HG03521 (cell line): ENCODE data around the gene COL20A1.

ENCODE experiments used
- ATAC-seq: cut with Tn5 transposase; IDR thresholded peaks from one replicate; pipeline ENCODE4 v1.9.1; 2021; ENCODE audit warnings: mild to moderate bottlenecking, moderate library complexity; ENCODE audit not compliant: unreplicated experiment

COL20A1 gene

DNA sequence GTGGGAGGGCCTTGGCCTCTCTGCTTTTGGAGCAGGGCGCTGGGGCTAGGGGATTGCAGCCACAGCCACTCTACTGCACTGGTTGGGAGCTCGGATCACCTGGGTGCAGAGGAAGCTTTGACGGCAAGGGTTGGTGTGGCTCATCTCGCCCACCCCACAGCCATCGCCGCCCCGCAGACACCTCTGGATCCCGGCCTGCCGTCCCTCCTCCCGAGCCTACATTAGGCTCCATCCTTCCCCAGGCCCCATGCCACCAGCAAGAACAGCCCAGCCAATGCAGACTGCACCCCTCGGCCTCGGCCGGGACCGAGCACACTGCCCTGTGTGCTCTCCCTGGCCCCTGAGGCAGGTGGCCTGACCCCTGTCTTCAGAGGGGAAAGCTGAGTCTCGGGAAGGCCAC lies 32.5 kb upstream of the COL20A1 start:
- no peak for ATAC-seq

DNA sequence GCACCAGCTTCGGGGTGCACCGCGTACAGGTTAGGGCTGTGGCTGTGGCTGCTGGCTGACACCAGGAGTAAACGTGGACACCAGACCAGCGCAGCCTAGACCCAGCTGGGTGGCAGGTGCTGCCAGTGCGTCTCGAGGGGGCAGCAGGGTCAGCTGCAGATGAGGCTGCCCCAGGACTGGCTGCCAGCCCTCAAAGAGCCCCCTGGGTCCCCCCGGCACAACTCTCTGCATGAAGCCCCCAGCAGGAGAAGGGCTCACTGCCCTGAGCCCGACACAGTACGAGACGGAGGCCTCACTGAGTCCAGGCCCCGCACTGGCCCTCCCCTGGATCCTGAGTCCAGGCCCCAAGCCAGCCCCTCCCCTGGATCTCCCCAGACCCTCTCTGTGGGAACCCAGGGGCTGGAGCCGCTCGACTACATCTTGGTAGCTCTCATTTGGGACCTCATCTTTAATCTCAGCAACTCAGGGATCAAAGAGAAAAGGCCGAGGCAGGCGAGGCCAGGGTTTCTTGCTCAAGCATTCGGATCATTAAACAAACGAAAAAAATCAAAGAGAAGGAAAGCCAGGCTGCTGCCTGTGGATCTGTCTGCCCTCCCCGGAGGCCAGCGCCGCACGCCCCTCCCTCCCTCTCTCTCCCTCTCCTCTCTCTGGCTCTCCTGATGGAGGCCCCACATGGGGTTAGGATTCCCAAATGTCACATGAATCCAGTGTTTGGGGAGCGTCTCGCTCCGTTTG lies 31.8 kb upstream of the COL20A1 start:
- ATAC-seq, result no peak

DNA sequence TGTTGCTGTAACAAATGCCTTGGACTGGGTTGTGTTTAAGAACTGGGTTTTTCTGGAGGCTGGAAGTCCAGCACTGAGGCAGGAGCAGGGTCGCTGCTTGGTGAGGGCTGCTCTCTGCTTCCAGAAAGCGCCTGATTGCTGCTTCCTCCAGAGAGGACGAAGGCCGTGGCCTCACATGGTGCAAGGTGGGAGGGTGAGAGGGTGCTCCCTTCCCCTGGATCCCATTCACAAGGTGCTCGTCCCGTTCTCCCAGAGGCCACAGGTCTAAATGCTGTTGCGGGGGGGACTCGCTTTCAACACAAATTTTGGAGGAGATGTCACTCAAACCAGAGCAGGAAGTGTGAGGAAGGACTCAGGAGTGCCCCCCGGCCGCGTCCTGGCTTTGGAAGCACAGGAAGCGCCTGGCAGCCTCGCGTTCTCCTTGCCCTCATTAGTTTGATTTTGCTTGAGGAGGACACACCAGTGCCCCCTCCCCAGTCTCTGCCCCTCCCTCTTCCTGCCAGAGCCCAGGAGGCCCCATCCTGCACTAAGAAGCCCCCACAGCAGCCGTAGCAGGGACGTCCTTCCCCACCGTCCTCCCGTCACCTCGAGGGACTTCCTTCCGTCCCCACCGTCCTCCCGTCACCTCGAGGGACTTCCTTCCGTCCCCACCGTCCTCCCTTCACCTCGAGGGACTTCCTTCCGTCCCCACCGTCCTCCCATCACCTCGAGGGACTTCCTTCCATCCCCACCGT lies 31.0 kb upstream of the COL20A1 start:
- no peak for ATAC-seq

DNA sequence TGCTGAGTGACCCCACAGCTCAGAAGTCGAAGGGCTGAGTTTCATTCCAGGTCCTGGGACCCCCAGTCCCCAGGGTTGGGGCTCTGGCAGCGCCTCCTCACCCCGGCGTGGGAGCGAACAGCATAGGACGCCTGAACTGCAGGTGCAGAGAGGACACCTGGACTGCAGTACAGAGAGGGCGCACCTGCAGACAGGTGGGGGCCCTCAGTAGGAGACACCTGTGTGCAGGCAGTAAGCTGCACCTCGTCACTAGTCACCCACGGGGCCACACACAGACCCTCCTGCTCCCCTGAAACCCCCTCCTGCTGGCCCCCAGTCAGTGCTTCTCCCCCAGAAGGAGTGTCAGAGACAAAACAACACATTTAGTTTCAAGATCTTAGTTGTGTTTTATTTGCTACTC lies 30.1 kb upstream of the COL20A1 start:
- ATAC-seq, result no peak

DNA sequence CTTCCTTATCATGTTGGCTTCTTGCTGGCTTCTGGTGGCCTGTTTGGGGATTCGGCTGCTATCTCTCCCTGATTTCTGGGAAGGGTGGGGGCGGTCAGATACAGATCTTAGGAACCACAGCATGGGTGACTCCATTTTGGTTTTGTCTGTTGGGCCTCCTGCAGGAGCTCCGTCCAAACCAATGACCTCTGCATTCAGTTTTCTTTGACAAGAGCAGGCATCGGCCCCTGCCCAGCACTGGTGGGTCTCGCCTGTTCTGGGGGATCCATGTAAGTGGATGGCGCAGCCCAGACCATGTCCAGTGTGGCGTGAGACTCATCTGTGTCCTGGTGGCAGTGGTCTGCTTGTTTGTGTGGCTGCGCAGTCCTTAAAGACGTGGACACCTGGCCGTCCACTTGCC lies 29.0 kb upstream of the COL20A1 start:
- no peak for ATAC-seq

DNA sequence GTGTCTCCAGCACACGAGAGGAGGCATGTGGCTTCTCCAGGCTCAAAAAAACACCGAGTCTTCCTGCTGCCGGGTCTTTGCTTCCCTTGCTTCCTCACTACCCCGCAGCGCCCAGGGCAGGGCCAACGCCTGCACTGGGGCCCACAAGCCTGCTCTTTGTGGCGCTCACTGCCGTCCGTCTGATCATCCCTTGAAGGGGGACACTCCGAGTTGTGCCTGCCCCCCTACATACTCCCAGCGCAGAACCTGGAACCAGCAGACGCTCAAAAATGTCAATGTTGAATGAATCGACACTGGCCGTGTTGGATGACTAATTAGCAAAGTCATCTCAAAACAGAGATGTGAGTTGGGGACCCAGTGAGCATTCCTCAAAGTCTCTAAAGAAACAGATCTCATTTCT lies 28.5 kb upstream of the COL20A1 start:
- ATAC-seq, result no peak

DNA sequence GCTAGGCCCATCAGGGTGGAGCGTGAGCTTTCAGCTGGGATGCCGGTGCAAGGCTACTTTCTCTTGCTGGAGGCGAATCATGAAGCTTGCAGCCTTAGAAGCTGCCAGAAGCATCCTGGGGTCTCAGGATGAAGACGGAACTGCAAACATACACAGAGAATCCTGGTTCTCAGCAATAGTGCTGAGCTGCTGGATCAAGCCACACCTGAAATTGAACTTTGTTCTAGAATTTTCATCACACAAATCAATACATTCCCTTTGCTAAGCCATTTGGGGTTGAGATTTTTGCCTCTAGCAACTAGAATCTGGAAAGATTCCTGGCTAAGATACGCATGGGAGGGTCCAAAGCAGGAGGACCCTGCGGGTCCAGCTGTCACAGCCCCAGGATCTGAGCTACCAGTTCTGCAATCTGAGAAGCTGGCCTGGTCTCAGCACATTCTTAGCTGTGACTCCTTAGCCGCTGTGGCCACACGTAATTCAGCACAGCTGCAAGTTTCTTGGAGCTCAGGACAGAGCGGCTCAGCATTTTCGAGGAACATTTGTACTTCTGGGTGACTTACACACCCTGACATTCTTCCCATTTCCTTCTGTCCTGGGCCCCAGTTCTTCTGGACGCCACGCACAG lies 27.0 kb upstream of the COL20A1 start:
- ATAC-seq, result no peak

DNA sequence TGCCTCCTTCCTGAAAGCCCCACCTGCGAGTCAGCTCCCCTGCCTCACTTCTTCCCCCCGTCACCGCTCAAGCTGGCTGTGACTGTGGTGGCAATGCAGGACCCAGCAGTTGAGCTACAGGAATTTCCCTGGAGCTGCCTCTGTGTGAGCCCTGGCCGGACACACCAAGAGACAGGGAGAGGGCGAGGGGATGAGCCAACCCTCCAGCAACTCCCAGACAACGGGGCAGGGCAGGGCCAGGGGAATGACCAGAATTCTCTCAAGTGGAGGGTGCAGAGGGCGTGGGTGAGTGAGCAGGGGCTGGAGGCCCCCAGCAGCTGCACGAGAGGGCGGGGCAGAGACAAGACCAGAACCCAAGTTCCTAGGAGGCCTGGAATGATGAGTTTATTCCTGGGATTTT lies 25.3 kb upstream of the COL20A1 start:
- no peak for ATAC-seq

DNA sequence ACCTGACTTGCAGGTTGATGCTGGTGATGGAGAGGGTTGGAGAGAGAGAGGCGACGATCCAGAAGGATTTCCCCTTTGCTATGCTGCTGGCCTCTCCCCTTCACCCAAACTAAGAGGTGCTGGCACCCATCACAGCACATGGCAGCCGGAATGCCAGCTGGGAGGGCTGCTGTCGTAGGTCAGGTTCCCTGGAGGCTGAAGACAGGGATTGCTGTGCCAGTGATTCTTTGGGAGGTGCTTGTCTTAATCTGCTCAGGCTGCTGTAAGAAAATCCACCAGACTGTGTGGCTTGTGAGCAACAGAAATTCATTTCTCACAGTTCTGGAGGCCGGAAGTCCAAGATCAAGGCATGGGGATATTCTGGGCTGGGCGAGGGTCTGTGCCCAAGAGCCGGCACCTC lies 24.7 kb upstream of the COL20A1 start:
- ATAC-seq, result no peak

DNA sequence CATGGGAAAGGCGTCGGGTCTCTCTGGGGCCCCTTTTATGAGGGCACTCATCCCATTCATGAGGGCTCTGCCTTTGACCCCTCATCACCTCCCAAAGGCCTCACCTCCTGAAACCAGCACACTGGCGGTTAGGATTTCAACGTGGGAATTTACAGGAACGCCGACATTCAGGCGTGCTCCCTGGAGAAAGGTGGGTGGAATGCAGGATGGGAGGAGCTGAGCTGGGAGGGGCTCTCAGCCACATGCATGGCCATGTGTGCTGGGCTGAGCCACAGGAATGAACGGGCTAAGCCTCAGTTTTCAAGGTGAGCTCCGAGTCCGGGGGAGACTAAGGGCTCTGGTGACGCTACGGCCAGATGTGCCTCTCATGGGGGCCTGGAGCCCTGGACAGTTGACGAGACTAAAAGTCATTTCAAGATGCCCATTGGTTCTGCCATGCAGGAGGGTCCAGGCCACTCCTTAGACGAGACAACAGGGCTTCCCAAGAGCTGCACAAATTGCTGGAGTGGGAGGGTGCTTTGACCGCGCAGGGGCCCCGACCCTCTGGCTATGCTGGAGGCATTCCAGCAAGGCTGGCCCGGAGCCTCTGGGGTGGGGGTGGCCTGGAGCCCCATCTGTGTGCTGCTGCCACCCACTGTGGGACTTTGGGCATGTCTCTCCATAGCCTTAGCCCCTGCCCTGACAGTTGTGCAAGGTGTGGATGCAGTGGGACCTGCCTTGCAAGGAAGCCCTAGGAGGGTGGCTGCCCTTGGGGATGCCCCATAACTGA lies 24.1 kb upstream of the COL20A1 start:
- ATAC-seq, result no peak

DNA sequence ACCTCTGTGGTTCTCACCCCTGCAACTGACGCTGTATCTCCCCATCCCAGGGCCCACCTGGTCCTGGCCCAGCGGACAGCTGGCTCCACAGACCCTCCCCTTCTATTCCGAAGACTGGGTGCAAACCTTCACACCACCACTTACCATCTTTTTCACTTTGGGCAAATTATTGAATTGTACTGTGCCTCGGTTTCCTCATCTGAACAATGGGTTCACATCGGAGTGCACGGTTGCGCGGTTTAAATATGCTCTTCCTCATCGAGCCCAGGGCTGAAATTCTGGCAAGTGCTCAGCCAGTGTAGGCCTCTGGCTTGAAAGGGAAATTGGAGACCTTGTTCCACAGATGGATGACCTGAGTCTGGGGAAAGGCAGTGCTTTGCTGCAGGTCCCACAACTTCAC lies 23.3 kb upstream of the COL20A1 start:
- no peak for ATAC-seq

DNA sequence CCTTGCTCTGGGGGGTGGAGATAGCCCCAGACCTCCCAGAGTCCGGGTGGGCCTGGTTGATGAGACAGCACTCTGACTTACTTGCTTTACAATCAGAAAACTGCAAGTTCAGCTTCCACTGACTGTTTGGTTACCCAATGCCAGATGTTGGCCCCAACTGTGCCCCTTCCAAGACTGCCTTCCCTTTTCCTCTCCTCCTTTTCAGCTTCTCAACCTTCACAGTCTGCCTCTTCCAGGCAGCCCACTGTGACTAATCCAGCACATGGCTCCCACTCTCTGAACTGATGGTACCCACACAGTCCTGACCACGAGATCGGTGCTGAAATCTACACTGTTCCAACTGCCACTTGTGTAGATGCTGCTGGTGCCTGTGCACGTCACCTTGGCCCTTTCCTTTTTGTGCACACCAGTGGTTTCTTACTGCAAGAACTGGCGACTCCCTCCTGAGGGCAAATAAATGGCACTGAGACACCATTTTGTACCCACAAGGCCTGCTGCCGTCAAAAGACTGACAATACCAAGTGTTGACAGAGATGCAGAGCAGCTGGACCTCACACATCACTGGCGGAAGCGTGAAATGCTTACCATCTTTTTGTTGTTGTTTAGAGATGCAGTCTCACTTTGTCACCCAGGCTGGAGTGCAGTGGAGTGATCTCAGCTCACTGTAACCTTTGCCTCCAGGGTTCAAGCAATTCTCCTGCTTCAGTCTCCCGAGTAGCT lies 22.2 kb upstream of the COL20A1 start:
- ATAC-seq, result no peak

DNA sequence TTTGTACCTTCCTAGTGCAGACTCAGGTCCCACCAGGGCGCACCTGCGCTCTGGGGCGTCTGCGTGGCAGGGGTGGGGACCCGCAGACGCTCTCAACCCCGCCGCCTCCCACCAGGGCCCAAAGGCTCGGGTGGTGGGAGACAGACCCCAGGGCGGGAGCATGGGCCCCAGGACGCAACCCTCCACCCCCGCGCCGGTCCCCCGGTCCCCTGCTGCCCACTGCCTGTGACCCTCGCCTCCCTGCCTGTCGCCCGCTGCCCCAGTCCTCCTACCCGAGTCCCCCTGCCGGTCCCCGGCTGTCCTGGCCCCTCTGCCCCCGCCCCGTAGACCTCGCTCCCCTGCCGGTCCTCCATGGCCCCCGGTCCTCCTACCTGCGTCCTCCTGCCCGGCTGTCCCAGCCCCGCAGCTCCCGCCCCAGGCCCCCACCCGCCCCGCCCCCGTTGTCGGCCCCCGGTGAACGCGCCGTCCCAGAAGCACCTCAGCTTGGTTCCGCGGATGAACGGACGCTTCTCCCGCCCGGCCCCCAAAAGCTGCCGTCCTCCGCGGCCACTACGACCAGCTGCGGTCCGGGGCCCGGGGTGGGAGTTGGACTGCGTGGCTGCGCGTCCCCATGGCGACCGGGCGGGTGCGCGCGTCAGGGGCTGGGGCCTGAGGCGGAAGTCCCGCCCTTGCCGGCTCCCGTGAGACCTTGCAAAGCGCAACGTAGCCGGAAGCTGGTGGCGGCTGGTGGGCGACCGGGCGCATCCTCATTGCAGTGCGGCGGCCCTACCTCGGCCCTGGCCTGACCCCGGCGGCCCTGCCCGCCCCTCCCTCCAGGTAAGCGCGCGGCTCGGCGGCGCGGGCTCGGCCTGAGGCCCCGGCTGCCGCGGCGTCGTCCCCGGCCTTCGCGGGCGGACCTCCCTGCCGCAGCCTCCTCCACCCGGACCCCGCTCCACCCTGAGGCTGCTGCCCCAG lies 20.6 kb upstream of the COL20A1 start, which contains the start of gene ARFGAP1:
TSS of gene ARFGAP1 (plus strand) at position 709 of the 954 bp plus-strand sequence. CDS start 2,768 bp downstream, outside the sequence.
- ATAC-seq, result peak; percentile 82

DNA sequence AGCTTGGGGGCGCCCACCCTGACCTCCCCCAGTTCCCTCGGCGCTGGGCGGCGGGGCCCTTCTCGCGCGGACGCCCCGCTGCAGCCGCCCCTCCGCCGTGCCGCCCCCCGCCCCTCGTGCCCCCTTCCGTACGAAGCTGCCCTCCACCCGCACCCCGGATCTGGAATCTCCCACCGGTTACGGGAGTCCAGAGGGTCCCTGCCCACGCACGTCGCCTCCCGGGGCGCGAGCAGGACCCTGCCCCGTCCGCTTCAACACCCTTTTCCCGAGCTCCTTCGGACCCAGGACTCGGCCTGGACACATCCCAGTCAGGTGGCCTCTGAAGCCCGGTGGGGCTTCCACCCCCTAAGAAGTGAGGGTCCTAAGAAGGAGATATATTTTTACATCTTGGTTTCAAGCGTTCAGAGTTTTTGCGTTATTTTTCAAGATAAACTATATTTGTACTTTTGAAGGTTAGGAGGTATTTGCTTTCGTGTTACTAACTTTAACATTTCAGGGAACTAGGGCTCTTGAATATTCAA lies 19.9 kb upstream of the COL20A1 start:
- ATAC-seq, result no peak

DNA sequence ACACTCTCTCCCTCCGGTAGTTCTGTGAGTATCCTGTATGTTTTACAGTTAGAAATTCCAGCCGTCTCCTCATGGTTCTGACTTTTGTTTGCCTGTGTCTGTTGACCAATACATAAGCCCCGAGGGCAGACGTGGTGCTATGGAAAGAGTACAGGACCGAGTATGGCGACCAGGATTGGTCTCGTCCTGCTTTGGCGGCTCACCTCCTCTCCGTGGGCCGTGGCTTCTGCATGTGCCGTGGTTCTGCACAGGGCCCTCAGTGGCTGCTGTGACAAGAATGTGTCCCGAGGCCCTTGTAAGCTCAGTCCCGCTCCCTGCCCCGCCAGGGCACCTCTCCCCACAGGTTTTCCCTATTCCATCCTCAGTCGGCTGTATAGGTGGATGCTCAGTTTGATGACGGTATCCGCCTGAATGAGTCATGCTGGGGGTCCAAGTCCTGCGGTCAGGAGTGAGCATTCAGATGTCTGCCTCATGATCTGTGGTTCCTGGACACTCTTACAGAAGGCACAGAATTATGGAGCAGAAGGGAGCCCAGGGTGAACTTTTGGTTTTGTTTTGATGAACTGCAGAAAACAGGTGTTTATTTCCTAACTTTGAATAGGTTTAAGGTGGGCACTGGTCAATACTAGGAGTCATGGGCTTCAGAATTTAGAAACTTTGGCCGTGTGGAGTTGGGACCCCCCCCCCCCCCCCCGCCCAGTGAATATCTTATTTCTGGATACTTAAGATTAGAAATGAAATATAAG lies 19.2 kb upstream of the COL20A1 start:
- ATAC-seq, result no peak

DNA sequence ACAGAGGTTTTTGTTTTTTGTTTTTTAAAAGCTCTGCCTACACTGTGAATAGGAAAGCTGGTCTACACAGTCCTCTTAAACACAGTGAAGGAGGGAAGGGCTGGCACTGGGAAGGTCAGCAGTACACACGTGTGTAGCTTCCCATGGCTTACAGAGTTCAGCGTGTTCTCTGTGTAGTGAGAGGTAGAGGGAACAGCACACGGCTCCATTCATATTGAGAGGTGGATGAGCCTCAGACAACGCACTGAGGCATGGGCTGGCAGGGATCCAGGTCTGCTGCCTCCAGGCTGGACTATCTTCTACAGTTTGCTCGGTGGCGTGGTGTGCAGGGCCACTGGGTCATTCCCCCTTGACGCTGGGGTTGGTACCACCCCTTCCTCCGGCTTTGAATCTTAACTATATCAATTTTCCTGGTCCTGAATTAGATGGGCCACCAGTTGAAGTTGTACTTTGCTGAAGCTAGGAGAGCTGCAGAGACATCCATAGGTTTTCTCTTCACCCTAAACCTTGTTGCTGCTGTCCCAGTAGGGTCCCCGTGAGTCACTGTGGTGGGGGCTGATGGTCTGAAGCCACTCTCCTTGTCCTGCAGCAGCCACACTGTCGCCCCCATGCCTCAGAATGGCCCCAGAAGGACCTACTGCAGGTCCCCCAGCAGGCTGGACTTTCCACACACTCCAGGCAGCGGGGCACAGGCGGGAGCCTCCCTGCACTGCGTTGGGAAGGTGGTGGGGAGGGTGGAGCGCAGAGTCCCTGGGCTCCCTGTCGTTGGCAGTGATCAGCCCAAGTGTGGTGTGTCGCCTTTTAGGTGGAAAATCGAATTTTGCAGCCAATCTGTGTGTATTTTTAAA lies 18.4 kb upstream of the COL20A1 start:
- no peak for ATAC-seq

DNA sequence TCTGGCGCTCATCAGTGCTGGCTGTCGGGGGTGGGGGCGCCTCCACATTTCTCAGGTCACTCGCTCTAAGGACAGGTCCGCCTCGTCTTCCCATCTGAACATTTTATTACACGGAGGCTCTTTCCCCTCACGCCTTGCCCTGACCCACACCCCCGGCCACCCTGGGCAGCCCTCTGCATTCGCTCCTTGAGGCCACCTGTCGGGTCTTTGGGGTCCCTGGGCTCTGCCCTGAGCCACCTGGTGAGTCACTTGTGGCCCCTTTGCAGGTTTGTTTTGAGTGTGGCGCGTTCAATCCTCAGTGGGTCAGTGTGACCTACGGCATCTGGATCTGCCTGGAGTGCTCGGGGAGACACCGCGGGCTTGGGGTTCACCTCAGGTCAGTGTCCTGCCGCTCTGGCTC lies 17.2 kb upstream of the COL20A1 start:
- ATAC-seq, result no peak

DNA sequence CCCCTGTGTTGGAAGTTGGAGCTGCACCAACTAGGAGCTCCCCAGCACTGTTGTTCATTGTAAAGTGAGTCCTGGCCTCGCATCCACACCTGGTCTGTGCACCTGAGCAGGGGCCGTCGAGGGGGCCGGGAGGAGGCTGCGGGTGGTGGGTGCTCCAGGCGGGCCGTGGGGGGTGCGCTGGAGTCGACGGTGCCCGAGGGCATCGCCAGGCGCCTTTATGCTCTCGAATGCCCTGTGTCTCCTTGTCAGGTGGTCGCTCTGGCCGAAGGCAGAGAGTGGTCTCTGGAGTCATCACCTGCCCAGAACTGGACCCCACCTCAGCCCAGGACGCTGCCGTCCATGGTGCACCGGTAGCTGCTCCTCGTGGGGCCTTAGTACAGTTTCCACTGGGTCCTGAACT lies 16.0 kb upstream of the COL20A1 start:
- ATAC-seq, result no peak
